BE2C (cell line): ENCODE results near the gene CPEB1.

ENCODE experiments used
- DNase-seq: peaks from one replicate; pipeline ENCODE4 v3.0.0-alpha.2; 2020
- H3K27me3 ChIP-seq: fragments of 250-450 bp; sonication (Bioruptor Pico); 2 replicates; pipeline ENCODE4 v1.5.1; 2020; ENCODE audit warnings: mild to moderate bottlenecking
- H3K36me3 ChIP-seq: fragments of 250-450 bp; sonication (Bioruptor Pico); 2 replicates; pipeline ENCODE4 v1.5.1; 2020; ENCODE audit warnings: mild to moderate bottlenecking
- H3K4me1 ChIP-seq: fragments of 250-450 bp; sonication (Bioruptor Pico); 2 replicates; pipeline ENCODE4 v1.5.1; 2020
- H3K4me3 ChIP-seq: 2 replicates; pipeline ENCODE4 v1.5.1; 2011; ENCODE audit warnings: low read depth, low read length
- H3K9me3 ChIP-seq: fragments of 250-450 bp; sonication (Bioruptor Pico); 2 replicates; pipeline ENCODE4 v1.5.1; 2020
- TF ChIP-seq, protein P1 (sequence below): IDR thresholded peaks from 2 replicates; pipeline ENCODE4 v1.5.1; 2012; ENCODE audit warnings: mild to moderate bottlenecking, low read depth, low read length

The CPEB1 gene

DNA sequence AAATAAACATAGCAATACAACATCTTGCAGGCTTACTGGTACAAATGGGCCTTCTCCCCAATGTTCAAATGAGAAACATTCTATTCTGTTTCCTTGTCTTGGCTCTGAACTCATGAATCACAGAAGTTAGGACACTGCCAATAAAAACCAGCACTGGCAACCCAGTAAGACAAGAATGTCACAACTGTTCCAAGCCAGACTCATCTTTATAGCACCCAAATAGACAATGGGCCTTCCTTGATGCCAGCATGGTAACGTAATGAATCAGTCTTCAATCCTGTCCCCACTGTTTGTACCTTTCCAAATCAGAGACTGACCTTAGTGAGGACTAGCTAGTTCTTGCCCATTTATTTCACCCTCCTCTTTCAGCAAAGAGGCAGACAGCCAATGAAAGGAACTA is 92.8 kb downstream of the CPEB1 start:
- Histone ChIP-seq H3K4me3 (no peak overlapping the region), H3K27me3 (no peaks in the 10 kb centered on the region), H3K4me1 (no peaks in the 10 kb centered on the region), H3K9me3 (no peaks in the 10 kb centered on the region), H3K36me3 (no peaks in the 10 kb centered on the region)
- TF ChIP-seq, protein P1, sequence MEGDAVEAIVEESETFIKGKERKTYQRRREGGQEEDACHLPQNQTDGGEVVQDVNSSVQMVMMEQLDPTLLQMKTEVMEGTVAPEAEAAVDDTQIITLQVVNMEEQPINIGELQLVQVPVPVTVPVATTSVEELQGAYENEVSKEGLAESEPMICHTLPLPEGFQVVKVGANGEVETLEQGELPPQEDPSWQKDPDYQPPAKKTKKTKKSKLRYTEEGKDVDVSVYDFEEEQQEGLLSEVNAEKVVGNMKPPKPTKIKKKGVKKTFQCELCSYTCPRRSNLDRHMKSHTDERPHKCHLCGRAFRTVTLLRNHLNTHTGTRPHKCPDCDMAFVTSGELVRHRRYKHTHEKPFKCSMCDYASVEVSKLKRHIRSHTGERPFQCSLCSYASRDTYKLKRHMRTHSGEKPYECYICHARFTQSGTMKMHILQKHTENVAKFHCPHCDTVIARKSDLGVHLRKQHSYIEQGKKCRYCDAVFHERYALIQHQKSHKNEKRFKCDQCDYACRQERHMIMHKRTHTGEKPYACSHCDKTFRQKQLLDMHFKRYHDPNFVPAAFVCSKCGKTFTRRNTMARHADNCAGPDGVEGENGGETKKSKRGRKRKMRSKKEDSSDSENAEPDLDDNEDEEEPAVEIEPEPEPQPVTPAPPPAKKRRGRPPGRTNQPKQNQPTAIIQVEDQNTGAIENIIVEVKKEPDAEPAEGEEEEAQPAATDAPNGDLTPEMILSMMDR = no peak
- no peak for DNase-seq

DNA sequence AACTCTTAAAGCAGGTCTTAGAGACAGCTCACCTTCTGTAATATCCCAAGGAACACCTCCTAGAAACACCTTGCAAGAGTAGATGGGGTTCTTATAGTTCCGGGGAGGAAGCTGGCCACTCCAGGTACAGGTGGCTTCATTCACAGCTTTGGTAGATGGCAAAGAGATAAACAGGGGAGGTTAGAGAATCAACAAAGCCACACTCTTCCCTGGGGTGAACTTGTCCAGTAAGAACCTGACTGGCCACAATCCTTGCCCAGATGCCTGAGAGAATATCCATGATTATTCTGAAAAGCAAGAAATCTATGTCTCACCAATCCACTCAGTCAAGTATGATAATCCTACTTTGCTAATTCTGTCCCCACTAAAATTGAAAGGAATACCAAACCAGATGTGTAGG is 93.3 kb downstream of the CPEB1 start:
- H3K4me3 ChIP-seq = no peak overlapping the region
- DNase-seq = no peak
- TF ChIP-seq, protein P1 = no peak
- no peaks in the 10 kb centered on the region for H3K9me3 ChIP-seq
- no peaks in the 10 kb centered on the region for H3K36me3 ChIP-seq
- H3K27me3 ChIP-seq = no peaks in the 10 kb centered on the region
- H3K4me1 ChIP-seq = no peaks in the 10 kb centered on the region

GRCh38 chr15:82552861-82553260 is 94.3 kb downstream of the CPEB1 start:
- no peak overlapping the region for H3K4me3 ChIP-seq
- TF ChIP-seq, protein P1 = no peak
- no peaks in the 10 kb centered on the region for H3K4me1 ChIP-seq
- no peak for DNase-seq
- H3K9me3 ChIP-seq = no peaks in the 10 kb centered on the region
- no peaks in the 10 kb centered on the region for H3K27me3 ChIP-seq
- no peaks in the 10 kb centered on the region for H3K36me3 ChIP-seq

GRCh38 chr15:82551646-82552247 is 95.4 kb downstream of the CPEB1 start:
- TF ChIP-seq, protein P1 = no peak
- DNase-seq = no peak
- H3K9me3 ChIP-seq = no peaks in the 10 kb centered on the region
- H3K4me3 ChIP-seq = no peak overlapping the region
- H3K4me1 ChIP-seq = no peaks in the 10 kb centered on the region
- H3K36me3 ChIP-seq = no peaks in the 10 kb centered on the region
- no peaks in the 10 kb centered on the region for H3K27me3 ChIP-seq

DNA sequence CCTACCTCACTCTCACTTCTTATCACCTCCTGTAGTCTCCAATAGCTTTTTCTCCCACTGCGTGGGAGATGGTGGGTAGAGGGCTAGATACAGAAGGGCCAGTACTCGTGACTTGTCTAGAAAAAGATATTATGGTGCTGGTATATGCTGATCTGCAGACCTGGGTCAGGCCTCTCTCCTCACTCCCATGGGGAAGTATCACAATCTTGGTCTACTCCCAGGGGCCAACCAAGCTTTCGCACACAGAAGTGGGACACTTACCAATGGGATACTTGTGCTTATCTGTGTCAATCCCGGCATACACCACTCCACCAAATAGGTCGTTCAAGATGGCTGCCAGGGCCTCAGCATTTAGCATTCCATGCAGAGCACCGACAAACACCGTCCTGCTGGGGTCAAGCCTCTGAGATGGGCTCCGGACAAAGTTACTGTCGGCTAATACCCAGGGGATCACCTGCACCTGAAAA is 97.9 kb downstream of the CPEB1 start:
- no peaks in the 10 kb centered on the region for H3K36me3 ChIP-seq
- H3K27me3 ChIP-seq = no peaks in the 10 kb centered on the region
- H3K9me3 ChIP-seq = no peaks in the 10 kb centered on the region
- no peak for DNase-seq
- no peaks in the 10 kb centered on the region for H3K4me1 ChIP-seq
- TF ChIP-seq, protein P1 = no peak
- no peak overlapping the region for H3K4me3 ChIP-seq

DNA sequence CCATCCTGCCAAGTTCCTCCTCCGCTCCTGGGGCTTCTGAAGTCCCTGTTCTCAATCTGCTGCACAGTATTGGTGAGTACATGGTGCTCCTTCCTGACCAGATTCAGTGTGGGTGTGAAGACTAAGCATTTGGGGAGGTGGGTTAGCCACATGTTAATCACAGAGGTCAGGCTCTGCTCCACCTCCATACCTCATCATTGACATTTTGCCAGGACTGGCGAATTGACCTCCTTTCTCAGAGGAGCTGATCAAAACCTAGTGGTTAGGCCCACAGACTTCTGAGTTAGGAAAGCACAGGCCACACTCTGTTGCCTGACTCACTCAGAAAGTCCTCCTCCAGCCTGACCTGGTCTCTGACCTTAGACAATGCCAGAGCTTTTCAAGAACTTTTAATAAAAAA is 98.5 kb downstream of the CPEB1 start:
- no peak for DNase-seq
- no peaks in the 10 kb centered on the region for H3K27me3 ChIP-seq
- TF ChIP-seq, protein P1 = no peak
- H3K4me3 ChIP-seq = no peak overlapping the region
- H3K4me1 ChIP-seq = no peaks in the 10 kb centered on the region
- no peaks in the 10 kb centered on the region for H3K9me3 ChIP-seq
- no peaks in the 10 kb centered on the region for H3K36me3 ChIP-seq
